Mesenchymal stem cell (in vitro differentiated cells and primary cell): Measurements from ENCODE around the gene CATSPERD.

Experiments used
- DNase-seq: peaks from one replicate; pipeline ENCODE4 v3.0.0-alpha.2; 2013
- H2AFZ ChIP-seq: one replicate; pipeline ENCODE4 v1.6.1; 2013; ENCODE audit warnings: low read depth, mild to moderate bottlenecking, control low read depth, inconsistent platforms, low read length, moderate library complexity
- H2AK5ac ChIP-seq: 2 replicates; pipeline ENCODE4 v1.6.1; 2013; ENCODE audit warnings: low read length, moderate library complexity, mild to moderate bottlenecking, inconsistent platforms; ENCODE audit not compliant: severe bottlenecking
- H2BK120ac ChIP-seq: one replicate; pipeline ENCODE4 v1.6.1; 2013; ENCODE audit warnings: low read depth, mild to moderate bottlenecking, inconsistent platforms, low read length, moderate library complexity
- H2BK12ac ChIP-seq, 2 experiments: one replicate each; pipeline ENCODE4 v1.6.1; 2013; ENCODE audit warnings: inconsistent platforms in 2 of 2, low read length in 2 of 2, mild to moderate bottlenecking in 2 of 2, moderate library complexity in 2 of 2, control low read depth in 1 of 2
- H2BK15ac ChIP-seq: one replicate; pipeline ENCODE4 v1.6.1; 2013; ENCODE audit warnings: mild to moderate bottlenecking, low read depth, inconsistent platforms; ENCODE audit not compliant: poor library complexity, severe bottlenecking
- H2BK5ac ChIP-seq: 2 replicates; pipeline ENCODE4 v1.6.1; 2013; ENCODE audit warnings: low read depth, mild to moderate bottlenecking, low read length, control low read depth, inconsistent platforms; ENCODE audit not compliant: poor library complexity, severe bottlenecking
- H3K14ac ChIP-seq, 2 experiments: one replicate each; pipeline ENCODE4 v1.6.1; 2013; ENCODE audit warnings: inconsistent platforms in 2 of 2, low read length in 2 of 2, control low read depth in 1 of 2, mild to moderate bottlenecking in 1 of 2, moderate library complexity in 1 of 2
- H3K18ac ChIP-seq, 2 experiments: one replicate each; pipeline ENCODE4 v1.6.1; 2013; ENCODE audit warnings: inconsistent platforms in 2 of 2, low read length in 2 of 2, control low read depth in 1 of 2, low read depth in 1 of 2, mild to moderate bottlenecking in 1 of 2
- H3K23ac ChIP-seq, 2 experiments: one replicate each; pipeline ENCODE4 v1.6.1; 2013; ENCODE audit warnings: inconsistent platforms in 2 of 2, low read length in 2 of 2, mild to moderate bottlenecking in 2 of 2, moderate library complexity in 2 of 2, control low read depth in 1 of 2
- H3K27ac ChIP-seq: 2 replicates; pipeline ENCODE4 v1.5.1; 2013; ENCODE audit warnings: mild to moderate bottlenecking, moderate library complexity, low read length, control low read depth, inconsistent platforms; ENCODE audit not compliant: poor library complexity, severe bottlenecking
- H3K27me3 ChIP-seq, 2 experiments: 2 replicates each; pipeline versions ENCODE4 v1.6.1 to v1.7.0; 2013; ENCODE audit warnings: low read length in 2 of 2, mild to moderate bottlenecking in 2 of 2, moderate library complexity in 2 of 2, control low read depth in 1 of 2, inconsistent platforms in 1 of 2; ENCODE audit not compliant: control insufficient read depth in 1 of 2, insufficient read depth in 1 of 2
- H3K36me3 ChIP-seq, 2 experiments: 2 replicates each; pipeline versions ENCODE4 v1.6.1 to v1.7.0; 2013; ENCODE audit warnings: low read length in 2 of 2, control low read depth in 1 of 2, inconsistent platforms in 1 of 2, low read depth in 1 of 2, mild to moderate bottlenecking in 1 of 2; ENCODE audit not compliant: insufficient read depth in 2 of 2, control insufficient read depth in 1 of 2
- H3K4ac ChIP-seq, 2 experiments: one replicate each; pipeline ENCODE4 v1.6.1; 2013; ENCODE audit warnings: inconsistent platforms in 2 of 2, low read length in 2 of 2, mild to moderate bottlenecking in 2 of 2, moderate library complexity in 2 of 2, control low read depth in 1 of 2, low read depth in 1 of 2
- H3K4me1 ChIP-seq: 2 replicates; pipeline ENCODE4 v1.6.1; 2013; ENCODE audit warnings: low read depth, low read length, control low read depth; ENCODE audit not compliant: control insufficient read depth, insufficient read depth
- H3K4me2 ChIP-seq: 2 replicates; pipeline ENCODE4 v1.6.1; 2013; ENCODE audit warnings: low read length, mild to moderate bottlenecking, inconsistent platforms; ENCODE audit not compliant: poor library complexity, severe bottlenecking
- H3K4me3 ChIP-seq, 2 experiments: 2 replicates each; pipeline versions ENCODE4 v1.5.1 to v1.7.0; 2013; ENCODE audit warnings: low read length in 2 of 2, mild to moderate bottlenecking in 2 of 2, control low read depth in 1 of 2, low read depth in 1 of 2; ENCODE audit not compliant: insufficient read depth in 1 of 2
- H3K79me1 ChIP-seq: replicated peaks from 2 replicates; pipeline ENCODE4 v1.6.1; 2013; ENCODE audit warnings: mild to moderate bottlenecking, control low read depth, low read length, inconsistent platforms; ENCODE audit not compliant: poor library complexity, severe bottlenecking
- H3K9ac ChIP-seq: 2 replicates; pipeline ENCODE4 v1.7.0; 2013; ENCODE audit warnings: mild to moderate bottlenecking, low read length, moderate library complexity
- H3K9me3 ChIP-seq: 2 replicates; pipeline ENCODE4 v1.7.0; 2013; ENCODE audit warnings: mild to moderate bottlenecking, low read length; ENCODE audit not compliant: control insufficient read depth
- H4K8ac ChIP-seq: one replicate; pipeline ENCODE4 v1.6.1; 2013; ENCODE audit warnings: inconsistent platforms, mild to moderate bottlenecking, low read length, moderate library complexity
- H4K91ac ChIP-seq: one replicate; pipeline ENCODE4 v1.6.1; 2013; ENCODE audit warnings: mild to moderate bottlenecking, low read length, inconsistent platforms
- WGBS: methylation state at CpG from one replicate; pipeline ENCODE4 v1.1.7; 2013; ENCODE audit warnings: mixed read lengths; 5-methylcytosine and 5-hydroxymethylcytosine counted together

CATSPERD gene

GRCh38 chr19:5695649-5696195 is 24.7 kb upstream of the CATSPERD start:
- Histone ChIP-seq H4K8ac (no peak overlapping the region), H2BK15ac (no peak overlapping the region), H2BK5ac (no peak overlapping the region), H3K27ac (no peak overlapping the region), H3K27me3 (no peaks in the 10 kb centered on the region), H3K36me3 (peaks cover 76 to 96% of the 10 kb centered on the region in 2 experiments), H3K79me1 (peaks cover 4% of the 10 kb centered on the region), H2AFZ (no peak overlapping the region), H3K4me1 (peaks cover 24% of the 10 kb centered on the region), H2BK120ac (no peak overlapping the region), H2AK5ac (no peak overlapping the region), H3K4me3 (no peak overlapping the region), H3K9me3 (no peaks in the 10 kb centered on the region), H2BK12ac (no peak overlapping the region), H3K14ac (no peak overlapping the region), H3K4me2 (no peak overlapping the region), H3K18ac (no peak overlapping the region), H3K4ac (no peak overlapping the region), H3K23ac (no peak overlapping the region), H3K9ac (no peak overlapping the region), H4K91ac (no peak overlapping the region)
- 92% methylated on average over 28 of the region's 28 CpGs for WGBS
- no peak for DNase-seq

GRCh38 chr19:5696196-5697021 is 24.0 kb upstream of the CATSPERD start:
- Histone ChIP-seq H4K8ac (no peak overlapping the region), H3K9me3 (no peaks in the 10 kb centered on the region), H2BK12ac (peak overlapping the region in 1 of 2 experiments; percentile 15), H3K79me1 (peaks cover 7% of the 10 kb centered on the region), H2BK15ac (no peak overlapping the region), H3K27me3 (no peaks in the 10 kb centered on the region), H3K14ac (no peak overlapping the region), H3K27ac (no peak overlapping the region), H2AFZ (no peak overlapping the region), H4K91ac (no peak overlapping the region), H2AK5ac (no peak overlapping the region), H3K4me3 (no peak overlapping the region), H3K4me1 (peaks cover 24% of the 10 kb centered on the region), H2BK5ac (no peak overlapping the region), H2BK120ac (no peak overlapping the region), H3K9ac (no peak overlapping the region), H3K23ac (no peak overlapping the region), H3K18ac (no peak overlapping the region), H3K36me3 (peaks cover 77 to 98% of the 10 kb centered on the region in 2 experiments), H3K4ac (no peak overlapping the region), H3K4me2 (no peak overlapping the region)
- 93% methylated on average over 42 of the region's 42 CpGs for WGBS
- DNase-seq: no peak

- H3K14ac ChIP-seq: no peak overlapping the region
- H2BK15ac ChIP-seq: no peak overlapping the region
- H2AFZ ChIP-seq: no peak overlapping the region
- no peak overlapping the region for H3K4me2 ChIP-seq
- H4K8ac ChIP-seq: no peak overlapping the region
- no peak overlapping the region for H3K4me3 ChIP-seq
- H4K91ac ChIP-seq: no peak overlapping the region
- H3K4ac ChIP-seq: no peak overlapping the region
- peaks cover 19% of the 10 kb centered on the region for H3K4me1 ChIP-seq
- no peaks in the 10 kb centered on the region for H3K9me3 ChIP-seq
- 86% methylated on average over 22 of the region's 25 CpGs for WGBS
- no peak overlapping the region for H2BK5ac ChIP-seq
- peak overlapping the region; percentile 10 for H2AK5ac ChIP-seq
- H3K27ac ChIP-seq: no peak overlapping the region
- peaks cover 72 to 90% of the 10 kb centered on the region in 2 experiments for H3K36me3 ChIP-seq
- no peak overlapping the region for H2BK120ac ChIP-seq
- H3K27me3 ChIP-seq: no peaks in the 10 kb centered on the region
- H2BK12ac ChIP-seq: peak overlapping the region in 1 of 2 experiments; percentile 15
- peaks cover 7% of the 10 kb centered on the region for H3K79me1 ChIP-seq
- no peak overlapping the region for H3K9ac ChIP-seq
- no peak overlapping the region for H3K23ac ChIP-seq
- no peak overlapping the region for H3K18ac ChIP-seq
- no peak for DNase-seq
Measured at GRCh38 chr19:5697022-5697889, 23.2 kb upstream of the CATSPERD start.
